Dermis blood vessel endothelial cell (primary cell): ENCODE data around the gene MBOAT2. TPM values are rescaled to one million over a fixed set of nuclear protein-coding genes. Genes with fewer than 3 reads are reported as not detected.

ENCODE experiments used
- DNase-seq: peaks from one replicate; pipeline ENCODE4 v3.0.0; 2010
- total RNA-seq: library from RNA; depleted of rRNA; stranded (reverse); fragments of >200 nt; gene quantifications from 2 replicates; pipeline ENCODE4 v1.2.3, GENCODE V29; 2014

MBOAT2 gene
- total RNA-seq, 1 donor from 2014 or later = 15.0 TPM

- no peak for DNase-seq
These were observed 150.1 kb downstream of the MBOAT2 start for GRCh38 chr2:8853426-8853825.

- no peak for DNase-seq
These were observed 151.5 kb downstream of the MBOAT2 start for GRCh38 chr2:8851811-8852560.

- DNase-seq = no peak
These were observed 152.5 kb downstream of the MBOAT2 start for GRCh38 chr2:8850845-8851487.

GRCh38 chr2:8849327-8849726, 154.2 kb downstream of the MBOAT2 start:
- DNase-seq = no peak

- DNase-seq = no peak
These were observed 155.0 kb downstream of the MBOAT2 start for GRCh38 chr2:8848328-8849100.

- DNase-seq = no peak
These were observed 156.1 kb downstream of the MBOAT2 start for GRCh38 chr2:8847400-8847799.

- no peak for DNase-seq
These were observed 161.6 kb downstream of the MBOAT2 start for GRCh38 chr2:8841932-8842331.

- DNase-seq = no peak
These were observed 162.9 kb downstream of the MBOAT2 start for GRCh38 chr2:8840475-8841091.

- DNase-seq = no peak
These were observed 164.1 kb downstream of the MBOAT2 start for GRCh38 chr2:8839189-8839965.

- DNase-seq = no peak
These were observed 165.7 kb downstream of the MBOAT2 start for GRCh38 chr2:8837795-8838140.

- DNase-seq = peak; percentile 90
These were observed 166.3 kb downstream of the MBOAT2 start, which contains the start of gene KIDINS220 for GRCh38 chr2:8836971-8837794. KIDINS220 (minus strand) TSS chr2:8837613; CDS start chr2:8827093, 10,520 bp downstream.

- no peak for DNase-seq
These were observed 168.2 kb downstream of the MBOAT2 start for GRCh38 chr2:8835279-8835678.

GRCh38 chr2:8833853-8834252, 169.6 kb downstream of the MBOAT2 start:
- no peak for DNase-seq

GRCh38 chr2:8831516-8831915, 172.0 kb downstream of the MBOAT2 start:
- no peak for DNase-seq

- DNase-seq = no peak
These were observed 175.8 kb downstream of the MBOAT2 start for GRCh38 chr2:8827729-8828128.

- no peak for DNase-seq
These were observed 181.3 kb downstream of the MBOAT2 start for GRCh38 chr2:8822218-8822617.

- DNase-seq = no peak
These were observed 181.9 kb downstream of the MBOAT2 start for GRCh38 chr2:8821276-8822217.

- no peak for DNase-seq
These were observed 183.5 kb downstream of the MBOAT2 start for GRCh38 chr2:8819948-8820347.

- DNase-seq = peak; percentile 21
These were observed 184.3 kb downstream of the MBOAT2 start for GRCh38 chr2:8819194-8819593.

- no peak for DNase-seq
These were observed 186.3 kb downstream of the MBOAT2 start for GRCh38 chr2:8817221-8817620.
